Measurements from ENCODE around the gene ATP2C2.
"Not testable (repeated sequence)": the region's sequence is repeated elsewhere in the genome, so short reads cannot be mapped to it uniquely, and the experiment has no call there.

ATP2C2 gene

DNA sequence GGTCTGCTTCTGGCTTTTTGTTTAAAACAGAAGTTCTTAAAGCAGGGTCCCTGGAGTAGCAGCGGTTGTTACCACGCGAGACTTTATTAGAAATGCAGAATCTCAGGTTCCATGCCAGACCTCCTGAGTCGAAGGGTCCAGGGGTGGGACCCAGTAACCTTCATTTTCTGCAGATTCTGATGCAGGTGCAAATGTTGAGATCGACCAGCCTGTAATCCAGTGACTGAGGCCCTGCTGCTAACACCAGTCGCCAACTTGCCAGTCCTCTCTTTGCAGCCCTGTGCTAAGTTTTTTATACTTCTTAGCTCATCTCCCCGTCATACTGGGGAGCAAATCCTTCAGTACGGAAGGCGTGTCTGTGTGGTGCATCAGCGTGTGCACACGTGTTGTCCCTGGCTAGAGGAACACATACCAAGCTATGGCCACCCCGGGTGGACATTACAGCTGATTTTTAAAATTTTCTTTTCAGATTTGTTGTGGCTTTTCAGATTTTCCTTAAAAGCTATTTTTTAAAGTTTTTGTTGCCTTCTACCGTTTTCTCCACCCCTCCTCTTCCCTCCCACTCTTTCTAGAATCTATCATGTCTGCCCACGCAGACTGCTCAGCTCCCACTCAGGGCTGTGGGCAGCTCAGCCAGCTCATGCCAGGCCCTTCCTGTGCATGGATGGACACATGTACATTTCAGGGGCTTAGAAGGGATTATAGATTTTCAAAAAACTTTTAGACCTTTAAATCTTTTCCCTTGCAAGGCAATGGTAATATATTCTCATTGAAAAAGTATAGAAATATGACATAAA lies 78.5 kb downstream of the ATP2C2 start:
- in situ Hi-C loops (cut with HindIII; ENCODE audit: low sequenced_read_pairs), result loop anchor here (5.0 kb wide), 3 partner anchors 41 to 124 kb away; no protein-coding TSS in a partner anchor

GRCh38 chr16:84448444-84448843 lies 80.1 kb downstream of the ATP2C2 start:
- in situ Hi-C loops (cut with HindIII; ENCODE audit: low sequenced_read_pairs), result loop anchor here (5.0 kb wide), 3 partner anchors 39 to 126 kb away; no protein-coding TSS in a partner anchor

DNA sequence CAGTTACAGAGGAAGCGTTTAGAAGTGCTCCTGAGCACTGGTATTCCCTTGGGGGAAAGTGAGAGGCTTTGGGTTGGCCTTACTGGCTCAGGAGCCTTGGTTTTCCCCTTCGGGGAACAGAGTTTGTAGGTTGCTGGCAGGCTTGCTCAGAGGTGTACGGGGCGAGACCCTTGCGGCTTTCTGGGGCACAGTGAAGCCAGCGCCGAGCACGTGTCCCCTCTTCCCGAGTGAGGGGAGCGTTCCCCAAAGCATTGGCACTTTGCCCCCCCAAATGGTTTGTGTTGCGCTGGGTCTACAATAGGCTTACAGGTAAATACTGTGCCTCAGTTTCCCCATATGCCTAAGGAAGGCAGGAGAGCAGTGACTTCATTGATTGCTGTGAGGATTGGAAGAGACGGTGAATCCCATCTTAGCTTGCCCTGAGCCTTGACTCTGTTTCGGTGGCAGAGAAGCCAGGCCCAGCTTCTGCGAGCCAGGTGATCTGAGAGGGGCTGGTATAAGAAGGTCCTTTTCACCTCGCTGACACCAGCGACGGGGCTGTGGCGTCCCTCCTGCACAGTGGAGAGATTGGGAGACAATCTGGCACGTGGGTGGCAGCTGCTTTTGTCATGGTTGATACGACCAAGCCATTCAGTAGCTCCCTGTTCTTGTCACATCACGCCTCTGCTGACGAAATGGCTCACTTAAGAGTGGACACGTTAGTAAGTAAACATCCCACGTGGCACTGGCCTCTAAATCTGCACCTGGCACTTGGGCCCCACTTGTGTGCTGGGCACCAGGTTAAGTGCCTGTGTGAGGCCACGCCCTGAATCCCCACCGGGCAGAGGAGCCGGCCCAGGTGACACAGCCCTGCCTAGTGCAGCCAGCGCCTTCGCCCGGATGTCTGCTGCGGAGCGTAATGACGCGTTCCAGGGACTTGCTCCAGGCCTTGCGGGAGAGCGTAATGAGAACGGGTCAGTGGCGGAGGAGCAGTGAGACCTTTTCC lies 81.1 kb downstream of the ATP2C2 start:
- in situ Hi-C loops (cut with HindIII; ENCODE audit: low sequenced_read_pairs), result loop anchor here (5.0 kb wide), 3 partner anchors 38 to 127 kb away; no protein-coding TSS in a partner anchor

- in situ Hi-C loops (cut with HindIII; ENCODE audit: low sequenced_read_pairs), result no loop called here
Observed at GRCh38 chr16:84450176-84450865, 82.0 kb downstream of the ATP2C2 start.

DNA sequence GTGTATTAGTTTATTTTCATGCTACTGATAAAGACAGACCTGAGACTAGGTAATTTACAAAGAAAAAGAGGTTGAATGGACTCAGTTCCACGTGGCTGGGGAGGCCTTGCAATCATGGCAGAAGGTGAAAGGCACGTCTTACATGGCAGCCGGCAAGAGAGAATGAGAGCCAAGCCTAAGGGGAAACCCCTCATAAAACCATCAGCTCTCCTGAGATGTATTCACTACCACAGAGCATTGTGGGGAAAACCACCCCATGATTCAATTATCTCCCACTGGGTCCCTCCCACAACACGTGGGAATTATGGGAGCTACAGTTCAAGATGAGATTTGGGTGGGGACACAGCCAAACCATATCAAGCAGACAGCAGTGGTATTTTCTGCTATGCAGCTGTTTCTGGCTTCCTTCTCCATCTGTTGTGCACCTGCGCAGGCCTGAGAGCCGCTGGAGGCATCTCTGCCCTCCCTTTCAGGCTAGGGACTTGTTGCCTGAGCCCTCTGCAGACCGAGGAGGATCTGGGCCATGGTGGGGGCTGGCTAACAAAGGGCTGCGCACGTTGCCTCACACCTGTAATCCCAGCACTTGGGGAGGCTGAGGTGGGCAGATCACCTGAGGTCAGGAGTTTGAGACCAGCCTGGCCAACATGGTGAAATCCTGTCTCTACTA lies 82.8 kb downstream of the ATP2C2 start:
- in situ Hi-C loops (cut with HindIII; ENCODE audit: low sequenced_read_pairs), result not testable (repeated sequence)

- in situ Hi-C loops (cut with HindIII; ENCODE audit: low sequenced_read_pairs), result no loop called here
Observed at GRCh38 chr16:84451781-84452180, 83.4 kb downstream of the ATP2C2 start.

DNA sequence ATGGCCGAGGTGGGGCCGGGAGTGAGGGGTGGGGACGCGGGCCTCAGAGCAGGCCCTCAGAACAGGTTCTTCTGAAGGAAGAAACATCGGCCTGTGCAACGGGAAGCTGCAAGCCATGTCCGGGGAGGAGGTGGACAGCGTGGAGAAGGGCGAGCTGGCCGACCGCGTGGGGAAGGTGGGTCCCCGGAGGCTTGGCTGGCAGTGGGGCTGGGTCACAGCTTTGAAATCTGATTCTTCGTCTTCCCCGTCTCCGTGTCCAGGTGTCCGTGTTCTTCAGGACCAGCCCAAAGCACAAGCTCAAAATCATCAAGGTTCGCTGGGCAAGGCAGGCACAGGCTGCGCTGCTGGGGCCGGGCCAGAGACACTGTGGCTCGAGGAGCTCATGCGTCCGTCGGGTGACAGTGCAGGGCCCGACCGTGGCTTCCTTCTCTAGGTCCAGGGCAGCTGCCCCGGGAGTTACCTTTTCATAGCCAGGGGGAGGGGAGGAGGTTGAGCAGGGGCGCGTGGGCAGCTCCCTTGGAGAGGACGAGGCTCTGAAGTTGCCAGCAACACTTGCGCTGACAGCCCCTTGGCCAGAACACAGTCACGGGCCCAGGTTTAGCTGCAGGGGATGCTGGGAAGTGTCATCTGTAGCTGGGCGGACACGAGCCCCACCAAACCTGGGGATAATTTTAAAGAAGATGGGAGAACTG lies 84.9 kb downstream of the ATP2C2 start:
- in situ Hi-C loops (cut with HindIII; ENCODE audit: low sequenced_read_pairs), result no loop called here

- in situ Hi-C loops (cut with HindIII; ENCODE audit: low sequenced_read_pairs), result no loop called here
Observed at GRCh38 chr16:84454611-84455010, 86.3 kb downstream of the ATP2C2 start.

DNA sequence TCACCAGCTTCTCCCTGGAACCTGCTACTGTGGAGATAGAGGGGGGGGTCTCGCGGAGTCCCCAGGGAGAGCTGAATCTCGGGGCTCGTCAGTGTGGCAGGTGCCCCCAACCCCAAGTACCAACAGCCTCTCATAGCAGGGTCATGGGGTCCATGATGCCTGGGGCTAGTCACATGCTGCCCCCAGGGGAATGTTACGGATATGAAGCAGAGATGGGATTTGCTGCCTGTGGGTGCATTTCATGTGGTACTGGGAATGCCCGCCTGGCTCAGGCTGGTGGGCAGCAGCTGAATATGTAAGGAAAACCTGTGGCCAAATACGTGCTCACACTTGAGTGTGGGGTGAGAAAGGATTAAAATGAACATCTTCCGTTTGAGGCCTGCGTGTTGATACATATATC lies 86.7 kb downstream of the ATP2C2 start:
- in situ Hi-C loops (cut with HindIII; ENCODE audit: low sequenced_read_pairs), result no loop called here

GRCh38 chr16:84458606-84459532 lies 90.5 kb downstream of the ATP2C2 start:
- in situ Hi-C loops (cut with HindIII; ENCODE audit: low sequenced_read_pairs), result no loop called here

DNA sequence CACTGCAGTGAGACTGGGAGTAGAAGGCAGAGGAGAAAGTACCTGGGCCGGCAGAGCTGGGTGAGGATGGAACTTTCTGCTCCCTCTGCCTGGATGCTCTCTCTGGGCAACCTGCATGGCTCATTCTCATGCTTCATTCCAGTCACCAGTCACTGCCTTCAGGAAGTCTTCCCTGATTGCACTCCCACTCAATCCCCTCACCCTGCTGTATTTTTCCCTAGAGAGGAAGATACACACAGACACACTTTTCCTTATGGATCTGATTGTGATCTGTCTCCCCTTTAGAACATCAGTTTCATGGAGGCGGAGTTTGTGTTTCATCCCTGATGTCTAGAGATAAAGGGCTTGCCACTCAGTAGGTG lies 91.2 kb downstream of the ATP2C2 start:
- in situ Hi-C loops (cut with HindIII; ENCODE audit: low sequenced_read_pairs), result no loop called here

- in situ Hi-C loops (cut with HindIII; ENCODE audit: low sequenced_read_pairs), result loop anchor here (10.0 kb wide), 1 partner anchor 165 kb away; the partner anchor contains the start of gene WFDC1
Observed at GRCh38 chr16:84459941-84460405, 91.6 kb downstream of the ATP2C2 start.

- in situ Hi-C loops (cut with HindIII; ENCODE audit: low sequenced_read_pairs), result loop anchor here (10.0 kb wide), 1 partner anchor 166 kb away; the partner anchor contains the start of gene WFDC1
Observed at GRCh38 chr16:84460406-84461028, 92.2 kb downstream of the ATP2C2 start.

DNA sequence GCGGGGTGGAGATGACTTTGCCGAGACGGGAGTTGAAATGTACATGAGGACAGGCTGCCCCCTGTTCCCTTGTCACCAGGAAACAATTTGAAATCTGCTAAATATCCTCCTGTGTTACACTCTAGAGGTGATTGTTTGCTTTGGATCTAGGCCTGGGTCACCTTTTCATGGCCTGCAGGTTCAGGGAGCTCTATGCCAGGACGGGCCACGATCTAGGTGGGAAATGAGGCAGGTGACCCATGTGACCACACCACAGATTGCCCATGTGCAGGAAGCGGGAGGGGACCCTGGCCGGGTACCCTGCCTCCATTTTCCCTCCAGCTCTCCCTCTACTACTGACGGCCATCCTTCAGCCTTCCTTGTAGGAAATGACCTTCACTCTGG lies 92.7 kb downstream of the ATP2C2 start:
- in situ Hi-C loops (cut with HindIII; ENCODE audit: low sequenced_read_pairs), result loop anchor here (10.0 kb wide), 1 partner anchor 166 kb away; the partner anchor contains the start of gene WFDC1

- in situ Hi-C loops (cut with HindIII; ENCODE audit: low sequenced_read_pairs), result loop anchor here (10.0 kb wide), 1 partner anchor 167 kb away; the partner anchor contains the start of gene WFDC1
Observed at GRCh38 chr16:84461413-84462295, 93.3 kb downstream of the ATP2C2 start.

DNA sequence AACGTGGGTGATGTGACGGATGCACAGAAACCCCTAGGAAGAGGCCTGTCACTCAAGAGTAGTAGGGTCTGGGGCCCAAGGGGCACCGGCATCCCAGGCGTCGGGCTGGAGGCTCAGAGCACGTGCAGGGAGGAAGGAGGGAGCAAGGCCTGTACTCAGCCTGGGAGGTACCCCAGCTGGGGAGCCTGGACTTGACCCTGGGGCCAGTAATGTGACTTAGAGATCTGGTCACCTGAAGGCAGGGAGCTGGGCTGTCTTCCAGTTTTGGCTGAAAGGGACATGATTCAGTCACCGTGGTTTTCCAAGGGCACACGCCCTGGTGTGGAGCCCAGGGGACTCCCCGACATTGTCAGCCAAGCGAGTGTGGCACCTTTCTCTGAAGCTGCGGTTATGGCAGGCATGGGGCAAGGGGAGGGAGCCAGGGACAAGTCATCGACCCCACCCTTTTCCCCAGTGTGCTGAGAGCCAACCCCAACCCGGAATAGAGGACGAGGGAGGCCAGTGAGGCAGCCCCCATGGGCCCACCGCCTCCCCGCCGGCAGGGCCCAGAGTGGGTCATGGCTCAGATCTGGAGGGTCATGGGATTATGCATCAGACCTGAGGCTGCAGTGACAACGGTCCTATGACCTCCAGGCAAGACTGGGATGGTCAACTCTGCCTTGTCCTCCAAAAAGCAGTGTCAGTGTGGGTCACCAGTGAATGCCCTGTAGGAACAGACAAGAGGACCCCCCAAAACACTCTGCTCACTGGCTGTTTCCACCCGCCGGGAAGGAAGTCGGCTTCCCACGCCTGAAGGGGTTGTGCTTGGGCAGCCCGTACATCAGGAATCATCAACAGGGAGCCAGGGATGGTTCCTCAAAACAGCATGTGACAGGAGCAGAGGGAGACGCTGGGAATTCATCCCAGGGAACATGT lies 94.2 kb downstream of the ATP2C2 start:
- in situ Hi-C loops (cut with HindIII; ENCODE audit: low sequenced_read_pairs), result loop anchor here (10.0 kb wide), 1 partner anchor 168 kb away; the partner anchor contains the start of gene WFDC1

Measured in endothelial cell of hepatic sinusoid (primary cell).